Astrocyte (in vitro differentiated cells and primary cell): Measurements from ENCODE around the gene BSN. TPM values are rescaled to one million over a fixed set of nuclear protein-coding genes. Genes with fewer than 3 reads are reported as not detected.

Source experiments
- DNase-seq: peaks from one replicate; pipeline ENCODE4 v3.0.0-alpha.2; 2010; ENCODE audit warnings: low read depth
- FAIRE-seq: peaks from 2 replicates; lab custom pipeline; 2011; peaks lifted over from hg19 to GRCh38; lab: Jason Lieb, UNC
- H2AFZ ChIP-seq: 2 replicates; pipeline ENCODE4 v1.6.0; 2012; ENCODE audit warnings: low read depth, low read length, inconsistent platforms
- H3K27ac ChIP-seq: 2 replicates; pipeline ENCODE4 v1.5.1; 2011; ENCODE audit warnings: low read depth, low read length, inconsistent platforms
- H3K27me3 ChIP-seq: 2 replicates; pipeline ENCODE4 v1.6.0; 2011; ENCODE audit warnings: low read length, inconsistent platforms; ENCODE audit not compliant: insufficient read depth
- H3K36me3 ChIP-seq: 2 replicates; pipeline ENCODE4 v1.5.1; 2011; ENCODE audit warnings: low read length, inconsistent platforms; ENCODE audit not compliant: insufficient read depth
- H3K4me1 ChIP-seq: 2 replicates; pipeline ENCODE4 v1.5.1; 2011; ENCODE audit warnings: low read length, inconsistent platforms; ENCODE audit not compliant: insufficient read depth
- H3K4me2 ChIP-seq: 2 replicates; pipeline ENCODE4 v1.6.0; 2012; ENCODE audit warnings: low read length, inconsistent platforms
- H3K4me3 ChIP-seq: 2 replicates; pipeline ENCODE4 v1.5.1; 2011; ENCODE audit warnings: low read depth, mild to moderate bottlenecking, low read length, inconsistent platforms; ENCODE audit not compliant: insufficient read depth
- H3K79me2 ChIP-seq: 2 replicates; pipeline ENCODE4 v1.6.0; 2012; ENCODE audit warnings: mild to moderate bottlenecking, low read length, inconsistent platforms; ENCODE audit not compliant: insufficient read depth
- H3K9ac ChIP-seq: 2 replicates; pipeline ENCODE4 v1.6.0; 2012; ENCODE audit warnings: mild to moderate bottlenecking, low read length, inconsistent platforms
- H3K9me3 ChIP-seq: 2 replicates; pipeline ENCODE4 v1.5.1; 2012; ENCODE audit warnings: low read depth, mild to moderate bottlenecking, low read length, inconsistent platforms; ENCODE audit not compliant: insufficient read depth
- H4K20me1 ChIP-seq: 2 replicates; pipeline ENCODE4 v1.6.0; 2012; ENCODE audit warnings: low read length, inconsistent platforms; ENCODE audit not compliant: insufficient read depth
- H3K27ac Mint-ChIP-seq: one replicate; pipeline ENCODE4 v1.8.0; 2021; ENCODE audit warnings: mild to moderate bottlenecking, mixed read lengths; ENCODE audit not compliant: unreplicated experiment
- H3K27me3 Mint-ChIP-seq: one replicate; pipeline ENCODE4 v1.8.0; 2021; ENCODE audit warnings: low read depth, mixed read lengths; ENCODE audit not compliant: unreplicated experiment
- H3K36me3 Mint-ChIP-seq: one replicate; pipeline ENCODE4 v1.8.0; 2021; ENCODE audit warnings: low read depth, mixed read lengths; ENCODE audit not compliant: unreplicated experiment
- H3K4me1 Mint-ChIP-seq: one replicate; pipeline ENCODE4 v1.8.0; 2021; ENCODE audit warnings: low read depth, mixed read lengths; ENCODE audit not compliant: unreplicated experiment
- H3K4me3 Mint-ChIP-seq: one replicate; pipeline ENCODE4 v1.8.0; 2021; ENCODE audit warnings: mild to moderate bottlenecking, moderate library complexity, mixed read lengths; ENCODE audit not compliant: unreplicated experiment
- H3K9me3 Mint-ChIP-seq: one replicate; pipeline ENCODE4 v1.8.0; 2021; ENCODE audit warnings: mild to moderate bottlenecking, mixed read lengths; ENCODE audit not compliant: unreplicated experiment
- CTCF ChIP-seq: IDR thresholded peaks from 2 replicates; pipeline ENCODE4 v1.5.1; 2011; ENCODE audit warnings: low read depth, mild to moderate bottlenecking, inconsistent platforms, low read length, moderate library complexity; ENCODE audit not compliant: insufficient read depth
- EZH2 ChIP-seq: IDR thresholded peaks from 2 replicates; pipeline ENCODE4 v1.6.1; 2012; ENCODE audit warnings: mild to moderate bottlenecking, low read length, inconsistent platforms; ENCODE audit not compliant: insufficient read depth
- total RNA-seq: library from RNA; stranded (reverse); gene quantifications from 2 replicates; pipeline ENCODE4 v1.2.1, GENCODE V29; 2021

The BSN gene
- total RNA-seq, 1 donor from 2014 or later = 0.86 TPM

DNA sequence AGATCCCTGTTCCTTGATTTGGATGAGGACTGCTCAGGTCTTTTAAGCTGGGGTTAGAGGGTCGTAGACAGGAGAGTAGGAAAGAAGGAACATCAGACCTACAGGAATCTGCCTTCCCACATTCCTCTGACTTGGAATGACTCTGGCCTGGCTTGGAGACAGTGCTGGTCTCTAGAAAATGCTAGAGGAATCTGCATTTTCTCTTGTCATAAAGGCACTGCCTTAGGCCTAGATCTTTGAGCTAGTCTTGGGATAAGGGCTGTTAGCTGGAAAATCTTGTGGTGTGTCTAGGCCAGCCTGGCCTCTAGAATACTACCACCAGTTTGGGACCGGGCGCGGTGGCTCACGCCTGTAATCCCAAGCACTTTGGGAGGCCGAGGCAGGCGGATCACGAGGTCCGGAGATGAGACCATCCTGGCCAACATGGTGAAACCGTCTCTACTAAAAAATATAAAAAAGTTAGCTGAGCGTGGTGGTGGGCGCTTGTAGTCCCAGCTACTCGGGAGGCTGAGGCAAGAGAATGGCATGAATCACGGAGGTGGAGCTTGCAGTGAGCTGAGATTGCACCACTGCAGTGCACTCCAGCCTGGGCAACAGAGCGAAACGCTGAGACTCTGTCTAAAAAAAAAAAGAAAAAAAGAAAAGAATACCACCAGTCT, 17.3 kb upstream of the BSN start:
- Histone ChIP-seq H3K9ac (no peak overlapping the region), H3K27me3 (no peaks in the 10 kb centered on the region), H3K4me3 (no peak overlapping the region), H3K4me1 (peaks cover 5% of the 10 kb centered on the region), H3K79me2 (no peaks in the 10 kb centered on the region), H3K4me2 (no peak overlapping the region), H3K9me3 (no peaks in the 10 kb centered on the region), H4K20me1 (peaks cover 3% of the 10 kb centered on the region), H3K27ac (no peak overlapping the region), H2AFZ (no peak overlapping the region), H3K36me3 (peaks cover 2% of the 10 kb centered on the region)
- H3K27ac Mint-ChIP-seq = no peak overlapping the region
- H3K27me3 Mint-ChIP-seq = peaks cover 2% of the 10 kb centered on the region
- DNase-seq = no peak
- TF ChIP-seq CTCF (no peak), EZH2 (no peak)
- H3K4me3 Mint-ChIP-seq = no peak overlapping the region
- H3K9me3 Mint-ChIP-seq = no peaks in the 10 kb centered on the region
- FAIRE-seq = no peak
- H3K4me1 Mint-ChIP-seq = peaks cover 6% of the 10 kb centered on the region
- H3K36me3 Mint-ChIP-seq = peaks cover 2% of the 10 kb centered on the region

GRCh38 chr3:49539659-49540560, 14.4 kb upstream of the BSN start:
- no peaks in the 10 kb centered on the region for H4K20me1 ChIP-seq
- Mint-ChIP-seq H3K4me1 (peaks cover 6% of the 10 kb centered on the region), H3K9me3 (peaks cover 1% of the 10 kb centered on the region), H3K27me3 (peaks cover 20% of the 10 kb centered on the region), H3K36me3 (no peaks in the 10 kb centered on the region), H3K27ac (peak overlapping the region; percentile 53), H3K4me3 (peak overlapping the region; percentile 75)
- no peak for TF ChIP-seq EZH2
- TF ChIP-seq CTCF = peak; percentile 59
- H3K4me3 ChIP-seq = peak overlapping the region; percentile 61
- H3K9me3 ChIP-seq = no peaks in the 10 kb centered on the region
- peak overlapping the region; percentile 95 for H3K4me2 ChIP-seq
- H3K4me1 ChIP-seq = peaks cover 5% of the 10 kb centered on the region
- peak overlapping the region; percentile 95 for H2AFZ ChIP-seq
- peak; percentile 76 for DNase-seq
- peaks cover 9% of the 10 kb centered on the region for H3K27me3 ChIP-seq
- peak overlapping the region; percentile 65 for H3K9ac ChIP-seq
- no peaks in the 10 kb centered on the region for H3K36me3 ChIP-seq
- H3K27ac ChIP-seq = peak overlapping the region; percentile 54
- FAIRE-seq = no peak
- H3K79me2 ChIP-seq = no peaks in the 10 kb centered on the region
